Measurements from ENCODE around the gene CCDC68. TPM values are rescaled to one million over a fixed set of nuclear protein-coding genes. Genes with fewer than 3 reads are reported as not detected.

CCDC68 gene
- total and polyA plus RNA-seq, 2 of the 13 experiments (the other 11 are each of a cell fraction or from before 2014, with no cell fraction given), result 4.6 to 13.3 TPM

GRCh38 chr18:54958704-54959625 lies at the start of gene CCDC68 (continued):
- TF ChIP-seq ZNF710 (CRISPR knock-in tag; IDR thresholded peaks at IDR 0.05; ENCODE audit: borderline replicate concordance), result 0 out of 2 replicates have a peak, but pooled peaks have one; percentile 42
- TF ChIP-seq ZFX (CRISPR knock-in tag; IDR thresholded peaks at IDR 0.05; ENCODE audit: low read depth), result peak; percentile 67
- no peak for TF ChIP-seq SMAD1 (CRISPR knock-in tag; IDR thresholded peaks at IDR 0.05; ENCODE audit: borderline replicate concordance, low read depth)
- peak; percentile 67 for TF ChIP-seq SP4 (CRISPR knock-in tag; IDR thresholded peaks at IDR 0.05)
- TF ChIP-seq ZNF446 (CRISPR knock-in tag; IDR thresholded peaks at IDR 0.05), result no peak
- no peak for TF ChIP-seq IRX3 (CRISPR knock-in tag; IDR thresholded peaks at IDR 0.05; ENCODE audit: borderline replicate concordance, low read depth)
- no peak for TF ChIP-seq KDM1A (CRISPR knock-in tag; IDR thresholded peaks at IDR 0.05)
- TF ChIP-seq ZNF503 (CRISPR knock-in tag; IDR thresholded peaks at IDR 0.05), result peak; percentile 49; the same call in 1 of the 2 replicates
- TF ChIP-seq GATAD2A (CRISPR knock-in tag; IDR thresholded peaks at IDR 0.05), result 0 out of 2 replicates have a peak, but pooled peaks have one; percentile 22
- TF ChIP-seq YY1 (IDR thresholded peaks at IDR 0.05; ENCODE audit: insufficient read depth, insufficient replicate concordance, low read depth, low read length), result peak; percentile 32
- TF ChIP-seq NFKBIZ (CRISPR knock-in tag; IDR thresholded peaks at IDR 0.05), result no peak
- peak; percentile 88 for TF ChIP-seq ZNF281 (CRISPR knock-in tag; IDR thresholded peaks at IDR 0.05; ENCODE audit: borderline replicate concordance)
- no peak for TF ChIP-seq ZNF782 (CRISPR knock-in tag; IDR thresholded peaks at IDR 0.05; ENCODE audit: borderline replicate concordance)
- no peak for TF ChIP-seq TFAP4 (IDR thresholded peaks at IDR 0.05; ENCODE audit: borderline replicate concordance, low read depth)
- no peak for TF ChIP-seq LRRFIP1 (CRISPR knock-in tag; conservative IDR thresholded peaks at IDR 0.05)

Measured in HepG2 (cell line).